Colonic mucosa (tissue), 4 donors: ENCODE data around the gene CSRNP3. TPM values are rescaled to one million over a fixed set of nuclear protein-coding genes. Genes with fewer than 3 reads are reported as not detected.

Experiments
- DNase-seq: peaks from one replicate; pipeline ENCODE4 v3.0.0-alpha.2; 2020
- H3K27ac ChIP-seq: fragments of 200-600 bp; one replicate; pipeline ENCODE4 v1.8.0; 2021
- H3K27me3 ChIP-seq: fragments of 200-600 bp; one replicate; pipeline ENCODE4 v1.8.0; 2021
- H3K36me3 ChIP-seq: fragments of 200-600 bp; one replicate; pipeline ENCODE4 v1.8.0; 2021
- H3K4me1 ChIP-seq: fragments of 200-600 bp; one replicate; pipeline ENCODE4 v1.8.0; 2021; ENCODE audit warnings: mild to moderate bottlenecking
- H3K4me3 ChIP-seq: fragments of 200-600 bp; one replicate; pipeline ENCODE4 v1.8.0; 2021
- H3K9ac ChIP-seq, 2 donors: one replicate each; pipeline ENCODE4 v1.7.0; 2013; ENCODE audit warnings: control low read depth in 2 of 2, low read depth in 2 of 2, low read length in 2 of 2
- H3K9me3 ChIP-seq: fragments of 200-600 bp; one replicate; pipeline ENCODE4 v1.8.0; 2021
- CTCF ChIP-seq: fragments of 200-600 bp; IDR thresholded peaks from one replicate; pipeline ENCODE4 v1.8.0; 2022; ENCODE audit warnings: antibody characterized with exemption, mild to moderate bottlenecking
- intact Hi-C: fragments of 100-400 bp; cut with DNase I; formaldehyde crosslinking; loops from one replicate; pipeline ENCODE4 v1.14.1; 2022
- total RNA-seq, 2 donors: library from RNA; stranded (reverse); fragmentation: NEBNext Ultra II Directional in 1 of 2; extraction: Animal tissue kit (Norgen Biotek cat#: 25700) in 1 of 2; gene quantifications; one replicate each; pipeline ENCODE4 v1.2.1, GENCODE V29; 2021
- donor health status: healthy.
- donor health status: DM: no; HTN: no; CAD: no.
- donor health status: DM: no; HTN: no; CAD: no.

CSRNP3 gene
- total RNA-seq, 2 donors from 2014 or later: 1.5 to 2.0 TPM

GRCh38 chr2:165436559-165436958 lies 32.9 kb upstream of the CSRNP3 start:
- H3K36me3 ChIP-seq: no peaks in the 10 kb centered on the region
- H3K9me3 ChIP-seq: no peaks in the 10 kb centered on the region
- H3K4me3 ChIP-seq: no peak overlapping the region
- DNase-seq: no peak
- no peak overlapping the region for H3K9ac ChIP-seq
- no peak for TF ChIP-seq CTCF
- intact Hi-C loops: no loop called here
- no peaks in the 10 kb centered on the region for H3K27me3 ChIP-seq
- H3K27ac ChIP-seq: no peak overlapping the region
- H3K4me1 ChIP-seq: no peaks in the 10 kb centered on the region

DNA sequence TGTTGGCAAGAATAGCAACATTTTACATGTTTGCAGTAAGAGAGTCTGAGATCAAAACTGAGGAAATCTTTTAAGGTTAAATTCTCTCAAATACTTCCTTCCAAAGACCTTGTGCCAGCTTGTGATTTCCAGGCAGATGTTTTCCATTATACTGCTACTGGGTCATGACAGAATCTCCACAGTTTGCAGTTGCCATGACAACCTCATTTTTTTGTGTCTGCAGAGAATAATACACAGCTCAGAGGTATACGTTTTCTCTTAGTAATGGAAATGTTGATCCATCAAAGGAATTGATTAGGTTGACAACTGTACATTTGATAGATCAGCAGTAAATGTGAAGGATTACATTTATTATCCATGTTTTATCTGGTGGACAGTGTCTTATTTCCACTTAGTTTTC lies 29.1 kb upstream of the CSRNP3 start:
- Histone ChIP-seq H3K4me3 (no peak overlapping the region), H3K9me3 (no peaks in the 10 kb centered on the region), H3K27me3 (no peaks in the 10 kb centered on the region), H3K4me1 (no peaks in the 10 kb centered on the region), H3K27ac (no peak overlapping the region), H3K9ac (no peak overlapping the region), H3K36me3 (no peaks in the 10 kb centered on the region)
- intact Hi-C loops: no loop called here
- TF ChIP-seq CTCF: no peak
- DNase-seq: no peak

- H3K9ac ChIP-seq: no peak overlapping the region
- intact Hi-C loops: no loop called here
- H3K36me3 ChIP-seq: no peaks in the 10 kb centered on the region
- H3K27ac ChIP-seq: no peak overlapping the region
- no peaks in the 10 kb centered on the region for H3K9me3 ChIP-seq
- TF ChIP-seq CTCF: no peak
- no peak overlapping the region for H3K4me3 ChIP-seq
- H3K4me1 ChIP-seq: no peaks in the 10 kb centered on the region
- H3K27me3 ChIP-seq: no peaks in the 10 kb centered on the region
- no peak for DNase-seq
Measured at GRCh38 chr2:165443511-165443910, 26.0 kb upstream of the CSRNP3 start.

DNA sequence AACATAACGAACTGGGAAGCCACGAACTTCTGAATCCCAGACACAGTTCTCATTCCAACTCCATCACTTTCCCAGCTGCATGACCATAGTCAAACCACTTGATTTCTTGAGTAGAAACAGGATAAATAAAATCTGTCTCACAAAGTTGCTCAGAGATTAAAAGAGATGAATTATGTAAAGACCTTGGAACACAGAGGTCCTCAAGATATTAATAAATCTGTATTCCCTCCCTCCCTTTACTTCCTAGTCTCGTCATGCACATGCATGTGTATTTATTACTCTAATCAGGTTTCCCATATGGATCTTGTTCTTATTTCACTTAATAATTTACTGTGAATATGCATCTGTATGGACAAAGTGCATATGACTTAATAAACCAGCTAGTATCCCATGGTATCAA lies 21.1 kb upstream of the CSRNP3 start:
- Histone ChIP-seq H3K27ac (no peak overlapping the region), H3K9ac (no peak overlapping the region), H3K4me3 (no peak overlapping the region), H3K4me1 (no peaks in the 10 kb centered on the region), H3K36me3 (no peaks in the 10 kb centered on the region), H3K27me3 (no peaks in the 10 kb centered on the region), H3K9me3 (no peaks in the 10 kb centered on the region)
- intact Hi-C loops: no loop called here
- no peak for TF ChIP-seq CTCF
- DNase-seq: no peak

GRCh38 chr2:165450156-165450555 lies 19.3 kb upstream of the CSRNP3 start:
- H3K27ac ChIP-seq: no peak overlapping the region
- H3K27me3 ChIP-seq: no peaks in the 10 kb centered on the region
- no peak for DNase-seq
- no peak for TF ChIP-seq CTCF
- no peaks in the 10 kb centered on the region for H3K36me3 ChIP-seq
- no peak overlapping the region for H3K9ac ChIP-seq
- no peak overlapping the region for H3K4me3 ChIP-seq
- no peaks in the 10 kb centered on the region for H3K4me1 ChIP-seq
- intact Hi-C loops: no loop called here
- H3K9me3 ChIP-seq: no peaks in the 10 kb centered on the region

GRCh38 chr2:165452327-165452726 lies 17.2 kb upstream of the CSRNP3 start:
- Histone ChIP-seq H3K4me1 (no peaks in the 10 kb centered on the region), H3K9me3 (no peaks in the 10 kb centered on the region), H3K9ac (no peak overlapping the region), H3K27ac (no peak overlapping the region), H3K27me3 (no peaks in the 10 kb centered on the region), H3K36me3 (no peaks in the 10 kb centered on the region), H3K4me3 (no peak overlapping the region)
- TF ChIP-seq CTCF: no peak
- intact Hi-C loops: no loop called here
- DNase-seq: no peak
